ENCODE measurements around the gene OR5K2.
A peak's percentile ranks its signal among the peaks of the same experiment; 100 is the strongest.

The OR5K2 gene

GRCh38 chr3:98497381-98497780, at the start of gene OR5K2:
OR5K2 (plus strand) TSS chr3:98497681; CDS start chr3:98497681, 0 bp downstream.
- DNase-seq: no peak

DNA sequence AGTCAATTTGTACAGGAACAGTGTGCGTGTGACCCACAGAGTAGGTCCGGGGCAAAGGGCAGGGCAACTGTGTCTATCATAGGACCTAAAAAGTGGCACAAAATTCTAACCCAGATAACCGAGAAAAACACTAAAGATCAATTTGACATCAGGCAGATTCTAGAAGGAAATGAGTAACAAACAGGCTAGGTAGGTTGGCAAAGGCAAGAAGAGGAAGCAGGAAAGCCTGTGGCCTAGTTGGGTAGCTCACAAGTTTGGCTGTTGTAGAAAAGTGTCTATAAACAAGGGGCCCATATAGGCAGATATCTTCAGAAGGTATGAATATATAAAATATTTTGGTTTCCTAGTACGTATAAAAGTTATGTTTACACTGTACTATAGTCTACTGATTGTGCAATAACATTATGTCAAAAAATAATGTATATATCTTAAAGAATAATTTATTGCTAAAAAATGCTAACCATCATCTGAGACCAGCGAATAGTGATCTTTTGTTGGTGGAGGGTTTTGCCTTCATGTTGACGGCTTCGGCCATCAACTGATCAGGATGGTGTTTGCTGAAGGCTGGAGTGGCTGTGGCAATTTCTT, 47.8 kb upstream of the OR5K2 start:
- no peak for DNase-seq

GRCh38 chr3:98450372-98450771, 47.1 kb upstream of the OR5K2 start:
- no peak for DNase-seq

GRCh38 chr3:98453827-98454226, 43.7 kb upstream of the OR5K2 start:
- DNase-seq: no peak

- DNase-seq: no peak
These were observed 42.6 kb upstream of the OR5K2 start for GRCh38 chr3:98454929-98455328.

- no peak for DNase-seq
These were observed 39.9 kb upstream of the OR5K2 start for GRCh38 chr3:98457543-98457942.

DNA sequence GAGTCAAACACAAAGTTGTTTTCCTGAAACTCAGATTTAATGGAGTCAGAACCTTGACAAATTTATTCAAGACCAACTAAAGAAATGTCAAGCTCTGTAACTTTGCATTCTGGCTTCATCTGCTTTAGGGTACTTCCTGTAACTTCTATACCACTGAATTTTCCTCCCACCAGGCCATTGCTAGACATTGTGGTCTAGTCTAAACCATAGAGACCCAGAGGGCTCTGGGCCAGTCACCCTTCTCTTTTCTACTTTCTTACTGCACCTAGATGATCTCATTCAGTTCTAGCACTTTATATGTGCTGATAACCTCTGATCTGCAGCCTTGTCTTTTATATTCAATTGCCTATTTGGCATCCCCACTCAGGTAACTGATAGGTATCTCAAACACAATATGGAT, 37.3 kb upstream of the OR5K2 start:
- no peak for DNase-seq

DNA sequence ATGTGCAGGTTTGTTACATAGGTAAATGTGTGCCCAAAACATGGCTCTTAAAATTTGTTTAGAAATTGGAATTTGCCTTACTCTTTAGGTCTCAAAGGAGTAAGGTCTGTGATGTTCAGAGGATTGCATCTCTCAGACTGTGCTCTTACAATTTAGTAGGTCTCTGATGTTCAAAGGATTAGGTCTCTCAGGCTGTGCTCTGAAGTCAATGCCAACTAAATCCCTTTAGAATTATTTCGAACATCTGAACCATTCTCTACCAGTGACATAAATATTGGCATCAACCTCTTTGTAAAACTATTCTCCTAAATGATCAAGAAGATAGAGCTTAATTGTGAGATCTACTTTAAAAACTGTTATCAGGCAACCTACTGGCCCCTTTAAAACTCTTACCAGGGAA, 34.6 kb upstream of the OR5K2 start, which contains the start of gene OR5K1:
Gene OR5K1, plus strand, starts transcription at position 301 of the 400 bp plus-strand sequence. CDS start 6,376 bp downstream, outside the sequence.
- no peak for DNase-seq

DNA sequence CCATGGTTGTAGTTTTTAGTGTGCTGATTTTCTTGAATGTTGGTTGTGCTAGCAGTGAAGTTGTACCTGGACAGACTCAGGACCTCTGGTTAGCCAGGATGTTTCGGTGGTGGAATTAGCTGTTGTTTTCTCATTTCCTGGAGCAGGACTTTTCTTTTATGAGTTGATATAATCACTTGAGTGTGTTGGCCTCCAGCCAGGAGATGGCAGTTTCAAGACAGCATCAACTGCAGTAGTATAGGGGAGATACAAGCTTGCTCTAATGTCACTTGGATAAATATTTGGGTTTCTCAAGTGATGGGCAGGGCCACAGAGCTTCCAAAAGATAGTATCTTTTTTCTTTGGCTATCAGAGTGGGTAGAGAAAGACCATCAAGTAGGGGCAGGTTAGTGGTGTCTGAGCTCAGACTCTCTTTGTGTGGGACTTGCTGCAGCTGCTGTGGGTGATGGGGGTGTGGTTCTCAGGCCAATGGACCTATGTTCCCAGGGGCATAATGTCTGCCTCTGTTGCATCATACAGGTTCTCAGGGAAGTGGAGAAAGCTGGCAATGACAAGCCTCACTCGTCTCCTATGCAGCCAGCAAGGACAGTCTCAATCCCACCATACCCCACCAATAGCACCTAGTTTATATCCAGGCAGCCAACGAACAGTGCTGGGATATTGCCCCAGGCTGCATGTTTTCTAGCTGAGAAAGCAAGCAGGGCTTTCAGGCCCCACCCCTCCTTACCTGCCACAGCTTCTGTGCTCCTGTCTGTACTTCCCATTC, 14.6 kb upstream of the OR5K2 start:
- no peak for DNase-seq

DNA sequence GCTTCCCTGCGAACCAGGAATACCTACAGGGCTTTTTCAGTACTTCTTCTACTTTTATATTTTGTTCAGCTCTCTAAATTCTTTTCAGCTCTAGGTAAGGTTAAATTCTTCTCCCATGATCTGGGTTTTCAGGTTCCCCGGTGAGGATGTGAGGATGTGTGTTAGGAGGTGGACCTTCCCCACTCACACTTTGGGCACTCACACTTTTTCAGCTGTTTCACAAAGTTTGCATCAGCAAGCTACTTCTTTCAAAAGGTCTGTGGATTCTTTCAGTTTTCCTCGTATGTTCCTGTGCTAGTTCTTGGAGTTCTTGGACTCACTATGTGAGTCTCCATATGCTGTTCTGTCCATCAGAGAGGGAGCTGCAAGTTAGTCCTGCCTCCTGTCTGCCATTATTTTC, 13.9 kb upstream of the OR5K2 start:
- no peak for DNase-seq

- DNase-seq: no peak
These were observed 2.5 kb downstream of the OR5K2 start for GRCh38 chr3:98500019-98500418.

- no peak for DNase-seq
These were observed 3.8 kb downstream of the OR5K2 start for GRCh38 chr3:98501270-98501669.

DNA sequence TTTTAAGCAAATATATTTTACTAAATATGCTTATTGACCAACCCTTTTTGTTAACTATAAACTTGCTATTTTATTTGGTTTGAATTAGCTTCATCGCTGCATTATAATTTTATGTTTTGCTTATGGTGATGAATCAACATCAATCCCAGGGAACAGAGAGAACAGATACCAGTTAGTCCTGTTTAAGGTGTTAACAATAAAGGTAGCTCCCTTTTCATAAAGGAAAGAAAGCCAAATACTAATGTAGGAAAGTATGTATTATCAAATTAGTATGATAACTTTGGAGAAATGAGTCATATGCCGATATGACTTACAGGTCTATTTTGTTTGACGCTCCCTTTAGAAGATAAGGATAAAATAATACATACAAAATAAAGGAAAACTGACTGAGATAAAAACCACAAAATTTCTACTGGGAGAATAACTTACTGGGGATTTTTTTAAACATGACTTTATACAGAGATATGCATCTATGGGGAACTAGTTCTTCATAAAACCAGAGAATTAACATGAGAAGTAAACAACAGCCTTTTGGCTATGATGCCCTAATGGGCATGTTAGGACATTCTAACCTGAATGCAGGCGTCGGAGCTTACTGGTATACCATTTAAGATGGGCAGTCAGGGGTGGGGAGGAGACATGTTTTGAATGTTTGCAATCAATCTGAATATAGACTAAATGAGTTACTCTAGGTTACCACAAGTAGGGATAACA, 4.5 kb downstream of the OR5K2 start:
- DNase-seq: no peak

DNA sequence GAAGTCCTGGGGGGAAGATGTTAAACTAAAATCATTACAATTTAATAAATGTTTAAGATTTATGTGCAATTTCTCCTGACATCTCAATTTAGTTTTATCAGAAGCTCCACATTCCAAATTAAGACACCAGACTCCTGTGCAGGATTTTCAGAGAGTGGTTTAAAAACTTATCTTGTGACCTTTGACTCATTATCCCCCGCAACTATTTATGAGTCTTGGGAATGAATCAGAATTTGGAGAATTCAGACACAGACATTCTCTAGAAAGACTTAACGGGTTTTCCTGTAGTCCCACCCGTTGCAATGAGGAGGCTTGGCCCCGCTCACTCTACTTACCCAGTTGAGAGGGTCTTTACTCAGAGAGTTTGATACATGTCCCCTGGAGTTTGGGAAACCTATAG, 7.1 kb downstream of the OR5K2 start:
- DNase-seq: no peak

GRCh38 chr3:98508582-98508981, 11.1 kb downstream of the OR5K2 start:
- no peak for DNase-seq

DNA sequence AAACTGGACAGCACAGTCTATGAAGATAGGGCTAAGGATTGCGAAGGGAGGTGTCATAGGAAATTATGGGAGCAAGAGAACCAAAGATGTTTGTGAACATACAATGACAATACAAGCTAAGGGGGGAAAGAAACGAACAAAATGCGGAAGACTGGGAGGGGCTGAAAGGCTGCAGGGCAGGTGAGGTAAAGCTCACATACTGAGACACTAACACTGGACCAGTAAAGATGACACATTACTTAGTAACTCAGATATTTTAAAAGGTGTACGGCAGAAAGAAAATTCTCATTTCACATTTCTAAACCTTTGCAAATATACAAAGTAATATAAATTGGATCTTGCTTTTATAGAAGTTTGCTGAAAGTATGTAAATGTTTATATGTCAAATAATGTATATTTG, 15.1 kb downstream of the OR5K2 start:
- no peak for DNase-seq

DNA sequence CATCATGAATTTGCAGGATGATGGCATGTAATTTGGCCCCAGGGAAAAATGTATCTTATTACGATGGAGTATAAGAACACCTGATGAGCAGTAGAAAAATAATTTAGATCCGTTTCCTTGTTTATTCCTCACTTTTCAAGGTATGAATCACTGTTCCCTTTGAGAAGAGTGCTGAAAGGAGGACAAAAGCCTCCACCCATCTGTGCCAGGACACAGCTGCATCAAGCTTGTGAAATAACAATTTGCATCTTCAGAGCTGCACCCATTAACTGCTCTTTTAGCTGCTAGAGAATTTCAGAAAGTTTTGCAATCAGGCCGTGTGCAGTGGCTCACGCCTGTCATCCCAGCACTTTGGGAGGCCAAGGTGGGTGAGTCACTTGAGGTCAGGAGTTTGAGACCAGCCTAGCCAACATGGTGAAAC, 15.6 kb downstream of the OR5K2 start:
- no peak for DNase-seq

DNA sequence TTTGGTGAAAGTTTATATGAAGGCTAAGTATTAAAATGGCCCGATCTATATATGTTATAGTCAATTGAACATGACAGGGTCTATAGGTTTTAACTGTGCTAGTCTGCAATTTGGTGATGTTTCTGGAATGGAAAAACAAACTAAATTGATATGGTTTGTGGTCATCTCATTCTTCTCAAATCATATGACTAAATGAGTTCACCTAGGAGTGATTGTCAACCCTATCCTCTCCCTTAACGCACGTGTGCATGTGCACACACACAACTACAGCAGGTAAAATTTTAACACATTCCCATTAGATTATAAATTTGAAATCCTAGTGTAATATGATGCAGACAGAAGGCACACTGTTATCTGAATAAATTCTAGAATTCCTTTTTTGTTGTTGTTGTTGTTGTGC, 16.3 kb downstream of the OR5K2 start:
- no peak for DNase-seq

- no peak for DNase-seq
These were observed 17.5 kb downstream of the OR5K2 start for GRCh38 chr3:98514948-98515347.

DNA sequence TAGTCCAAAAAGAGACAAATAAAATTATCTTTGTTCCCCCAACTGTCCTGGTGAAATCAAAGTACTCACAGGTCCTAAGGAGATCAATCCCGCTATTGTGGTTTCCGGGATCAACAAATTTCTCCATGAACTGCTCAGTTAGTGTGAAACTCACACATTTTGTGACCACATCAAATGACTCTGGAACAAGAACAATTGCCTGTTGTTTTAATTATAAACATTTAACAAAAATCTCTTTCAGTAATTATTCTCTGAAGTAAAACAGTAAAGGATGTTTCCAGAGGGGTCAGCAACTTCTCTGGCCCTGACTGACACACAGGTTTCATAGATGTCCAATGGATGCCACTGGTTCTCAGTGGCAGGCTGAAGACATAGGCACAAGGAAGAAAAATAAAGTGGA, 21.3 kb downstream of the OR5K2 start:
- DNase-seq: no peak

GRCh38 chr3:98519351-98519750, 21.9 kb downstream of the OR5K2 start:
- no peak for DNase-seq

GRCh38 chr3:98521897-98522543, 24.5 kb downstream of the OR5K2 start:
- DNase-seq: no peak

- DNase-seq: peak; percentile 92
These were observed 25.2 kb downstream of the OR5K2 start, which contains the start of gene CLDND1 for GRCh38 chr3:98522544-98523281. CLDND1 (minus strand) TSS chr3:98522902; CDS start chr3:98521424, 1,478 bp downstream.
